ENCODE results near the gene TTC13. TPM values are rescaled to one million over a fixed set of nuclear protein-coding genes. Genes with fewer than 3 reads are reported as not detected.

TTC13 gene
- total RNA-seq, 1 donor, result 15.1 TPM

DNA sequence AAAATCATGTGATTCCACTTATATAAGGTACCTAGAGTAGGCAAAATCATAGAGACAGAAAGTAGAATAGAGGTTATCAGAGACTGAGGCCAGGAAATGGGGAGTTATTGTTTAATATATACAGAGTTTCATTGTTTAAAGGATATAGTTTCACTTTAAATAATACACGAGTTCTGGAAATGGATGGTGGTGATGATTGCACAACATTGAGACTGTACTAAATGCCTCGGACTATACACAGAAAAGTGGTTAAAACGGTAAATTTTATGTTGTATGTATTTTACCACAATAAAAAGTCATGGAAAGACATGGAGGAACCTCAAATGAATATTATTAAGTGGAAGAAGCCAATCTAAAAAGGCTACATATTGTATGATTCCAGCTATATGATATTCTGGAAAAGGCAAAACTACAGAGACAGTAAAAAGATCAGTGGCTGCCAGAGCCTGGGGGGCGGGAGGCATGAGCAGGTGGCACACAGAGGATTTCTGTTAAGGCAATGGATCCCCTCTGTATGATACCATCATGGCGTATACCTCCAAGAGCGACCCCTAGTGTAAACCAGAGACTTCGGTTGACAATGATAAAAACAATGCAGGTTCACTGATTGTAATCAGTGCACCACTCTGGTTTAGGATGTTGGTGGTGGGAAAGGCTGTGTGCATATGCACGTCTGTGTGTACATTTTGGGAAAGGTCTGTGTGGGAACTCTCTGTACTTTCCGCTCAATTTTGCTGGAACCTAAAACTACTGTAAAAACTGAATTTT lies 117.9 kb downstream of the TTC13 start:
- no peak overlapping the region for H3K4me3 ChIP-seq (ENCODE audit: low read depth, low read length)
- no peak for DNase-seq (ENCODE audit: low read depth)
- TF ChIP-seq, protein P1, sequence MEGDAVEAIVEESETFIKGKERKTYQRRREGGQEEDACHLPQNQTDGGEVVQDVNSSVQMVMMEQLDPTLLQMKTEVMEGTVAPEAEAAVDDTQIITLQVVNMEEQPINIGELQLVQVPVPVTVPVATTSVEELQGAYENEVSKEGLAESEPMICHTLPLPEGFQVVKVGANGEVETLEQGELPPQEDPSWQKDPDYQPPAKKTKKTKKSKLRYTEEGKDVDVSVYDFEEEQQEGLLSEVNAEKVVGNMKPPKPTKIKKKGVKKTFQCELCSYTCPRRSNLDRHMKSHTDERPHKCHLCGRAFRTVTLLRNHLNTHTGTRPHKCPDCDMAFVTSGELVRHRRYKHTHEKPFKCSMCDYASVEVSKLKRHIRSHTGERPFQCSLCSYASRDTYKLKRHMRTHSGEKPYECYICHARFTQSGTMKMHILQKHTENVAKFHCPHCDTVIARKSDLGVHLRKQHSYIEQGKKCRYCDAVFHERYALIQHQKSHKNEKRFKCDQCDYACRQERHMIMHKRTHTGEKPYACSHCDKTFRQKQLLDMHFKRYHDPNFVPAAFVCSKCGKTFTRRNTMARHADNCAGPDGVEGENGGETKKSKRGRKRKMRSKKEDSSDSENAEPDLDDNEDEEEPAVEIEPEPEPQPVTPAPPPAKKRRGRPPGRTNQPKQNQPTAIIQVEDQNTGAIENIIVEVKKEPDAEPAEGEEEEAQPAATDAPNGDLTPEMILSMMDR (IDR thresholded peaks at IDR 0.05; ENCODE audit: insufficient read depth, low read length), result no peak

DNA sequence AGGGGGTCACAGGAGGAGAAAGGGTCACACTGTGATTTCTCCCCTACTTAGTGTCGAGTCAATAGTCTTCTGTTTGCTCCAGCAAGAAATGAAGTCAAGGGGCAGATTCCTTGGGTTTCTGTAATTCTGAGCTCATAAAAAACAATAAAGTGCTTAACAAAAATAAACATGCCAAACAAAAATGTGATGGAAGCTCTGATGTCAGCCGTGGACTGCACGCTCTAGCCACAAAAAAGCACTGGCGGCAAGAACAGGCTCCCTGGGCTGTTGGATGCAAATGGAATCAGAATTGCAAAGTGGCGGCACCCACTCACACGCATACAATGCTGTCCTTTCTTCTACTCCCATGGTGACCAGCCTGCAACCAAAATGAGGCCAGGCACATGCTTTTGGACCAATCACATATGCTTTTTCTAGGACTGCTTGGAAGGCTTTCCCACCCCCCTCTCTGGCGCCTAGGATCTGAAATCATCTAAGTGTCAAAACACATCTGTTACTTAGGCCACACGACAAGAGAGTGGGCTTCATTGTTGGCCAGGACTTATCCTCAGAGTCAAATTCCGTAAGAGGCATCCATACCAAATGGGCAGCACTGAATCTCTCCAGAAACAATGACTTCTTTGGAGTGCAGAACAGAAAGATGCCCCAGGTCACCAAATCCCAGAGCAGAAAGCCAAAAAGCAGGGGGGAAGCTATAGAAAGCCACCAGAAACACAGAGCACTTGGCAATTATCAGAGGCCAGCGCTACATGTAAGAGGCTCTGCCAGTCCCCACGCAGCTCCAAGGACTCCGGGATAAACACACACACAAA lies 119.5 kb downstream of the TTC13 start:
- TF ChIP-seq, protein P1 (IDR thresholded peaks at IDR 0.05; ENCODE audit: insufficient read depth, low read length), result no peak
- DNase-seq (ENCODE audit: low read depth), result no peak
- no peak overlapping the region for H3K4me3 ChIP-seq (ENCODE audit: low read depth, low read length)

DNA sequence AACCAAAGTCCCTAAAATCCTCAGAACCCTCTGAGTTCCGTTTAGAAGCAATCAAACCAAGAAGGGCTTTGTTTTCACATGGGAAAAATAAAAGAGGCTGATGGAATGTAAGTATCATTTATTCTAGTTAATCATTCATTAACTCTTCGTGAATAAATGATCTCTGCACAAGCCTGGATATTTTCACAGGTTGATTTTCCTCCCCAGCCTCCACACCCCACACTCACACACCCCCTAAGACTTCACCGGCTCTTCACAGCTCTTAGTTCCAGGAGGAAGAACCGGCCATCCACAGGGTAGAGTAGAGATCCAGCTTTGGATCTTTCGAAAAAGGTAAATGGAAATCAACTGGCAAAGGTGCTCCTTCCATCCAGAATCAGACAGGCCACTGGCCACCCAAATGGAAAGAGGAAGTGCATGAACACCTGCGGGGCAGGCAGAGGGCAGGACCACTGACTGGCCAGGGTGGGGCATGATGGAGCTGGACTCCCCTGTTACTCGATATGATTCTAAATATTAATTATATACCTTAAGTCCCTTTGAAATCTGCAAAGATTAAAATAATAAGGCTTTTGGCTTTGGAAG lies 120.3 kb downstream of the TTC13 start:
- TF ChIP-seq, protein P1 (IDR thresholded peaks at IDR 0.05; ENCODE audit: insufficient read depth, low read length), result no peak
- no peak for DNase-seq (ENCODE audit: low read depth)
- no peak overlapping the region for H3K4me3 ChIP-seq (ENCODE audit: low read depth, low read length)

DNA sequence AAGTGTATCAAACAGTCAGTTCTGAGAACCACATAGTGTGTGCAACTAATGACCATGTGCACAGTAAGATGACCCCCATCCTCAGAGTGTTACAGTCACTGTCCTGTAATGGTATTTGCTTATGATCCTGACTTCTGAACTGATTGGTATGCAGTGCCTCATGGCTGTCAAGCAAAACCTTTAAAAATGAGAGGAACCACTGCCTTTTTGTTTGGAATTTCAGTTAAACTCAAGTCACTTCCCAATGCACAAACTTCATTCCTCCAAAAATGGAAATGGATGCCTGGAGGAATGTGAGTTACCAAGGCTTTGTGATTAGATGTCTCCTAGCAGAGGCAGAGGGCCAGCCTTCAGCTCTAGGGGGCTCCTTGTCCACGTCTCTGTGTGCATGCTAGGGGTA lies 120.8 kb downstream of the TTC13 start:
- no peak overlapping the region for H3K4me3 ChIP-seq (ENCODE audit: low read depth, low read length)
- DNase-seq (ENCODE audit: low read depth), result no peak
- TF ChIP-seq, protein P1 (IDR thresholded peaks at IDR 0.05; ENCODE audit: insufficient read depth, low read length), result no peak

DNA sequence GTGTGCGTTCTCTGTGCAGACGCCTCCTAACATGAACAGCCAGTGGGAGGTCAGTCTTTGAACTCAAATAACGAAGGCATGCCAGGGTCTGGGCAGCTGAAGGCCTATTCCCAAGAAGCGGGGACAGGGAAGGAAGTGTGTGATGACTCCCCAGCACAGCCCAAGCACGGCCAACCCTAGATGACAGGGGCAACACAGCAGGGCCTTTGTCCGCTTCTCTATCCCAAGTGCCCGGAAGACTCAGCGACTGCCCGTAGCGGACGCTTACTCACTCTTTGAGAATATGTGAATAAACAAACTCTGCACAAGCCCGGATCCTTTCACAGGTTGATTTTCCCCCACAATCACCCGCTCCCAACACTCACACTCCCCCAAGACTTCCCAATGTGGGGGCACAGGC lies 121.6 kb downstream of the TTC13 start:
- TF ChIP-seq, protein P1 (IDR thresholded peaks at IDR 0.05; ENCODE audit: insufficient read depth, low read length), result no peak
- DNase-seq (ENCODE audit: low read depth), result no peak
- H3K4me3 ChIP-seq (ENCODE audit: low read depth, low read length), result no peak overlapping the region

Small RNA genes lying within 50 kb of the gene (small RNA-seq; reads per million reads assigned to genes)
- not detected for gene RN7SL837P

Other genes with a start within 250 kb of the TTC13 start
- not detected in 2 replicates for gene CAPN9, start 231.5 kb downstream of the TTC13 start, total RNA-seq (ENCODE audit: low replicate concordance)
- gene C1orf198, start 110.3 kb downstream of the TTC13 start, total RNA-seq (ENCODE audit: low replicate concordance), result 75.6 and 98.9 TPM in 2 replicates
- gene ARV1, start 233 bp upstream of the TTC13 start, total RNA-seq (ENCODE audit: low replicate concordance), result 17.7 and 19.1 TPM in 2 replicates
- 2.0 and 13.4 TPM in 2 replicates for gene FAM89A, start 61.4 kb upstream of the TTC13 start, total RNA-seq (ENCODE audit: low replicate concordance)
- not detected in 2 replicates for gene TRIM67, start 183.2 kb upstream of the TTC13 start, total RNA-seq (ENCODE audit: low replicate concordance)